GM18498 (cell line): ENCODE measurements around the gene KRT13.

Experiments used
- ATAC-seq: cut with Tn5 transposase; IDR thresholded peaks from one replicate; pipeline ENCODE4 v1.9.1; 2021; ENCODE audit warnings: mild to moderate bottlenecking, moderate library complexity; ENCODE audit not compliant: unreplicated experiment

Gene KRT13

DNA sequence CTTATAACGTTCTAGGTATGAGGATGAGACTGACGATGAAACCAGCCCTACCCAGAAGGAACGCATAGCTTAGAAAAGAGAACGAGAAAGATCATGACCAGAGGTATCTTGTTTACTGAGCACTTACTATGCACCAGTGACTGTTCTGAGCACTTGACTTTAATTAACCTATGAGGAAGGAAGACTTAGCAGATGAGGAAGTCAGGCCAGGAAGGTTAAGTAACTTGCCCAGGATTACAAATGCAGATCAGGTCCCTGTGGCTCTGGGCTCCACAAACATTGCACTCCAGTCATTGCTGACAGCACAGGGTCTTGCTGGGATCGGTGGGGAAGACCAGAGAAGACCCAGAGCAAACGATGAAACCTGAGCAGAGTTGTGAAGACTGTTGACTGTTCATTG lies 7.1 kb downstream of the KRT13 start:
- ATAC-seq: no peak

DNA sequence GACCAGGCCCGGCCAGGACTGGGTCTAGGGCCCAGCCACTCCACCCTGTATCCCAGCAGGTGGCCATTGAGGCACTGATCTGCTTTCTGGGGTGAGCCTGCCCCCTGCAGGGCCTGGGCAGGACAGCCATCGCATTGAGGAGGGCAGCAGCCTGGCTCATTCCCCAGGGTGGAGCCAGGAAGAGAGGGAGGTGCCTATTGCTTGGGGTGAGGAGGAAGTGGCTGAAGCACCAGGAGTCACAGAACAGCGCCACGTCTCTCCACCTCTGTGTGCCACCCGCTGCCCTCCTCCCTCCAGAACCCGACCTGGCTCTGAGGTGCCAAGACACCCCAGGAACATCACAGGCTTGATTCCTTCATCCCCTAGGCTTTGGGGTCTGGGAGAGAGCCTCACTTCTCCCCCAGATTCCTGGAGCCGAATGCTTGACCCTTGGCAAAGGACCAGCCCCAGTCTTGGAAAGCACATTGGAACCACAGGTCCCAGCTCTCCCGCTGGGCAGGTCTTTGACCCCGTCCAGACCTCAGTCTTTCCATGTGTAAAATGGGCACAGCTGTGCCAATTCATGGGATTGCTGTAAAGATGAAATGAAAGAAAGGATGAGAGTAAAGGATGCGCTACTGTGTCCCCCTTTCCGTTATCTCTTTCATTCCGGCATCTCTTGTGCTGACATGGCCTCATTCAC lies 8.5 kb downstream of the KRT13 start:
- ATAC-seq: no peak

DNA sequence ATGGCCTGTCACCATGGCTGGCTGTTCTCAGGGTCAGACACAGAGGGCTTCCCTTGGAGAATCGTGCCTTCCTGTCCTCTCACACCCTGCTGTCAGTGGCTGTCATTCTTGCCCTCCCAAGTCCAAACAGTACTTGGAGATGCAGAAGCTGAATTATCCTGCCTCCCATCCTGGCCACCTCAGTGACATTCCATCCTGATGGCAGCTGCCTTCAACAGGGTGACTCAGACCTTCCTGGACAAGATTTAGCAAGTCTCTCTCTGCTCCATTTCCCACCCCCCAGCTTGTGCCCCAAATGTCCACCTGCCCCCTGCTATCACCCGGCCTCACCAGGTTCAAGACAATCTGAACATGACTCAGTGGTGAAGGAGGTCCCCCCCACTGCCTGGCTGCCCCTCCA lies 10.9 kb downstream of the KRT13 start:
- no peak for ATAC-seq

DNA sequence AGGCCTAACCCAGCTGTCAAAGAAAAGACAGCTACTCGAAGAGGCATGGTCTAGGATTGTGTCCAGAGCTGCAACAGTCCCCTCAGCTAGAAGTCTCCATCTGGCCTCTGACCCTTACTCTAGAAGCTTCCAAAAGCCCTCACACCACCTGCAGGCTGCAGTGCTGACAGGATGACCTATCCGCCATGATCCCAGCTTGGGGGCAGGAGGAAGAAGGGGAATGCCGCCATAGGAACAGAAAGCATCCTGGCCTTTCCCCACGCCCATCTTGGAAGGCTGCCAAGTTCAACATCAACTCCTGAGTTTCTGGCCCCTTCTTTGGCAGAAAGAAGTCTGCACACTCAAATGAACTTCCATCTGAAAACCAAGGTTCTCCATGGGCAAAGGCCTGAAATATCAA lies 12.6 kb downstream of the KRT13 start:
- no peak for ATAC-seq

DNA sequence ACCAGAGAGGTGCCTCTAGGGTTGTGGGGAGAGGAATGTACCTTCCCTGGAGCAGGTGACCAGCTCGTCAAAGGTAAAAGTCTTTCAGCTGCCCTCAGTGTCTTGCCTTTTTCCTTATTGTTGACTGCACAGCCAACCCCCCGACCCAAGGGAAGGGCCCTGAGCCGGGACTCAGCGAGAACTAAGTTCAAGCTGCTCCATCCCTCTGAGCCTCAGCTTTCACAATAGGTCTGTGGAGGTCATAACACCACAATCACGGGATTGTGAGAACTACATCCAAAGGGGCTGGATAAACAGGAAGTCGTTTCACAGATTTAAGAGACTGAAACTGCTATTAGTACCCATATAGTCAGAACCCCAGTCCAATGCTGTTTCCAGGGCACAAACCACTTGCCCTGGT lies 13.1 kb downstream of the KRT13 start:
- no peak for ATAC-seq

DNA sequence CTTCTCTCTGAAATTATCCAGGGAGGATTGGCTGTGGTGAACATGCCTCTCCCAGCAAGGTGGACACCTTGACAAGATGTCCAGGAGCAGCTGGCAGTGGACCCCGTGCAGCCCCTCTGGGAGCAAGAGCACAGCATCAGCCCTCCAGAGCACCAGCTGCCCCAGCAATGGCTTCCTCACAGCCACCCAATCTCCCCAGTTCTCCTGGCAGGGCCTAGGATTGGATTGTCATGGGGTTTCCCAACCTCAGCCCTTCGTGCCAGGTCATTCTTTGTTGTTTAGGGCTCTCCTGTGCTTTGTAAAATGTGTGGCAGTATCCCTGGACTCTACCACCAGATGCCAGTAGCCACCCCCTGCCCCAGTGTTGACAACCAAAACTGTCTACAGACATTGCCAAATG lies 13.9 kb downstream of the KRT13 start:
- no peak for ATAC-seq

DNA sequence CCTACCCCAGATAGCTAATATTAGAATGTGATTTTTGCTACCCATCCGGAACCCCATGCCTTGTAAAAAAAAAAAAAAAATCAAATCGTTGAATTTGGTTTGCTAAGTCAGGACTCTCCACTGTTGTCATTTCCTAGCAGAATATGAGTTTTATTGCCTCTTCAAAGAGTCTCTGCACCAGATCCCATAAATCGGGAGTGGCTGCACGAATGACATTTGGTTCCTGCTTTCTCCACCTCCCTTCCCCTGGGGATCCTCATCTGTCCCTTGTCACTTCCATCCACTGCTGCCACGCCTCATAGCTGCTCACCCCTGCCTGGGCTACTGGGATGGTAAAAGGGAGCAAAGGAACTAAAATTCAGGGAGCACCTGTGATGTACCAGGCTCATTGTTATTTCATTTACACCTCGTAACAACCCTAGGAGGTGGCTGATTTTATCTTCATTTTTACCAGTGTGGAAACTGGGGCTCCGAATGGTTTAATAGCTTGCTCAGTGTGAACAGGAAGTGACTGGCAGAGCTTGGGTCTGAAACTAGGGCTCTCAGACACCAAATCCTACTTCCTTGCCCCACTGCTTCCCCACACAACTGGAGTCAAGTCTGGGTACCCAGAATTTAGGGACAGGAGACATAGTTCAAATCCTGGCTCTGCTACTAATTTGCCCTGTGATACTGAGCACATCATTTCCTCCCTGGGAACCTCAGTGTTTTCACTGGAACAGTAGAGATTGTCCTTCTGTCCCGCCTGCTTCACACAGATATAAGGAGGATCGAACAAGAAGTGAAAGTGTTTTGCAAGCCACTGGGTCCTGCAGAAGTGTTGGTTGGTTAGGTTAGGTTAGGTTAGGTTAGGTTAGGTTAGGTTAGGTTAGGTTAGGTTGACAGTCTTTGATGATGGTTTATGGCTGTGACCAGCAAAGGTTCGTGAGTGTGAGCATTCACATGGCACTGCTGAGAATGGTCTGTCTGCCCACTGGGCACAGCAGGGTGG lies 15.1 kb downstream of the KRT13 start:
- ATAC-seq: no peak

DNA sequence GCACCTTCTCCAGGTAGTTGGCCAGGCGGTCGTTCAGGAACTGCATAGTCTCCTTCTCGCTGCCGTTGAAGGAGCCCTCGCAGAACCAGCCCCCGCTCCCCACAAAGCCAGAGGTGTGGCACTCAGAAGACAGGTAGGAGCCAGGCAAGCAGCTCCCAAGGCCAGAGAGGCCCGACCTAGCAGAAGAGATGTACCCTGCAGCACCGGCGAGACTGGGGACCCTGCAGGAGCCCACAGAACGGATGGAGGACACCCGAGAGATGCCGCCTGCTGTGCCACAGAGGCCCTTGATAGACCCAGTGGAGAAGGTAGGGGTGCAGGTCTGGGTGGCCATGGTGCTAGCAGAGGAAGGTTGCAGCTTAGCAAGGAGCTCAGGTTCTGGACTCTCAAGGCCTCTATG lies 15.9 kb downstream of the KRT13 start, which contains the start of gene KRT36:
TSS of gene KRT36 (minus strand) at position 380 of the 400 bp plus-strand sequence. CDS start at position 334, 46 bp downstream.
- ATAC-seq: no peak

DNA sequence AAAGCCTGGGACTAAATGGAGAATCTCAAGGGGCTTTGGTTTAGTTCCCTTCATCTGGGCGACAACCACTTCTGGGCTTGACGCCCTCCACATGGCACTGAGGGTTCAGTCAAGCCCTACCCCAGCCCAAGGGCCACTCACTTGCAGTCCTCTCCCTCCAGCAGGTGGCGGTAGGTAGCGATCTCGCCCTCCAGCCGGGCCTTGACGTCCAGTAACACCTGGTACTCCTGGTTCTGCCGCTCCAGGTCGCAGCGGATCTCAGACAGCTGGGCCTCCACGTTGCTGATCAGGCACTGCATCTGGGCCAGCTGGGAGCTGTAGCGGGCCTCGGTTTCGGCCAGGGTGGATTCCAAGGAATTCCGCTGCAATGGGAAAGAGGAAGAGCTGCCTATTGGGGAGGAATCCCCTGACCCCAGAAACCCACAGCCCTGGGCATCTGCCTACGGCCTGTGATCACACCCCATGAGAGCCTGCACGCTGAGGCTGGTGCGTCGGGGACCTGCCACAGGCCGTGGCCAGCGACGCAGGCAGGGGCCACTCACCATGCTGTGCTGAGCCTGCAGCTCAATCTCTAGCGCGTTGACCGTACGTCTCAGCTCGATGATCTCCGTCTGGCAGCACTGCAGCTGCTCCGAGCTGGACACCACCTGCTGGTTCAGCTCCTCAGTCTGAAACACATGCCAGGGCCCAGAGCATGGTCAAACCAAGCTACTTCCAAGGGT lies 18.4 kb downstream of the KRT13 start:
- no peak for ATAC-seq

DNA sequence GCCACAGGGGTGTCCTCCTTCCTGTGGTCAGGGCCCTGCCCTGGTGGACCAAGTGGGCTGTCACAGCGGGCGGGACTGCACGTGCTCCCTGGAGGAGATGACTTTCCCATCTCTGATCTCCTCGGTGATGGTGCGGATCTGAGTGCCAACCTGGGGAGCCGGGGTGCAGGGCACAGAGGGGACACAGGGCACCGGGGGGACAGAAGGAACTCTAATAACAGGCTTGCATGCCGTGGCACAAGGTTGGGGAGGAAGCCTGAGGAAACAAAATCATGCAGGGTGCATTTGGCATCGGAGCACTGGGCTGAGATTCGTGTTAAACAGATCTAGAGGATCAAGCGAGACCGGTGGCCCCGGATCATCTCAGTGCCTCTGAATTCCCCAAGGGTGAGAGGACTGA lies 19.1 kb downstream of the KRT13 start:
- ATAC-seq: no peak

DNA sequence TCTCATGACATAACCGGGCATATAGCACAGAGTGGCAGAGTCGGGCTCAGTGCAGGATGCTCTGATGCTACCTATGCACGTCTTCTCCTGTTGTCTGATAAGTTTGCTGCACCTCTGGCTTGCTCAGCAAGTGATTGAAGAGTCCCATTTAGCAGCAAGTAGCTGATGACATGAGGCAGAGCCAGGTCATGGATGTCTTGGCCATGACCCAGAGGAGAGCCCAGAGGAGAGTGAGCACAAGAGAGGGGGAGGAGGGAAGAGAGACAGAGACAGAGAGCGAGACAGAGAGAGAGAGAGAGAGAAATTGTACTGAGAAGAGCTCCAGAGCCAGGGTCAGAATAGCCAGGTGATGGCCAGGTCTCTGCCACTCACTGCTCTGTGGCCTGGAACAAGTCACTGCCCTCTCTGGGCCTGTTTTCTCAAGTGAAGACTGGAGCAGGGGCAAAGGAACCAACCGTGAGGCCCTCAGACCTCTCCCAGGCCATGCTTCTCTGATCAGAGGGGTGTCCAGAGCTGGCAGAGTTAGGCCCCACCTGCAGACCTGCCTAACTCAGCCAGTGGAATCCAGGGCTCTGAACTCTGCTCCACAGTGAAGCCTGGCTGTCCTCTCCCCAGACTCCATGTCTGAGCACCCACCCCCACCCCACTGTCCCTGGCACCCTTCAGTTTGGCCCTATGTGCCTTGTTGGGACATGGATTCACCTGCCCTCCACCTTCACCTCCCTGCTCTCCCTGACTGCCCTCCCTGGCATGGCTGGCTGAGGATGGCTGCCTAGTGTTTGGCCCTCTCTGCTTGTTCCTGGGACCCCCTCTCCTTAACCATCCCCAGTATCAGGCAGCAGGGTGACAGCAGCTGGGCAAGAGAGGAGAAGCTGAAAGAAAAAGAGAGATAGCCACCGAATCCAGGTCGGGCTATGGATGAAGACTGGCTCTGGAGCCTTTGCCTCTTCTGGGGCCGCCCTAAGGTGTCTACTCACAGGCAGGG lies 20.2 kb downstream of the KRT13 start:
- ATAC-seq: no peak

DNA sequence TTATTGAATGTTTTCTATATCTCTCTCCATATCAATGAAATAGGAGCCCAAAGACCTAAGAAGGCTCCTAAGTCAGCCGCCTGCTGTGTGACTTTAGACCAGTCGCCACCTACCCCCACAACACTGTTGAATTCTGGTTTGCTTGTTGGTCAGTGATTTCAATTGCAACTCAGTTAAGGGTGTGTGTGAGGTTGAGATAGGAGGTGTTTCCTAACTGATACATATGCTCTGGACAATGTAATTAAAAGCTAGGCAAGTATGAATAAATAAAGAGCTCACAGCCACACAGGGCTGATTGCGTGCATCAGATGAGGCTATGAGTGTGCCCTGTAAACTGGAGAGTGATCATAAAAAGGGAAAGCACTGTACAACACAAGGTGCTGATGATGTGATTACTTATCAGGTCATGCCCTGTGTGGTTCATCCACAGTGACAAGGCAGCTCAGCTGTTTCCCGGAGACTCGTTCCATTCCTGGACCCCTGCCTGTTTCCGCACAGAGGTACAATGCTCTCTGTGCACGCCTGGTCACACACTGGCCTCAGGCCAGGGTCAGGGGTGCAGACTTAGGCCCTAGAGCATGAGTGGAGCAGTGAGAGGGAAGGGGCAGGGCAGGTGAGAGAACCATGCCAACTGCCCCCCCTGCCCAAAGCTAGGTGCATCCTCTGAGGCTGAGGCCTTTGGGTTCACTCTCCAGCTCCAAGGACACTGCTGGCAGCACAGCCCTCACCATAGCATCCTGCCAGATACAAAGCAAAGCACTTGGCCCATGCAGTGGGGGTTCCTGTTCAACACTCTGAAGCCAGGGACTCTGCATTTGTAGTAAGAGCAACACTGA lies 21.2 kb downstream of the KRT13 start:
- no peak for ATAC-seq

DNA sequence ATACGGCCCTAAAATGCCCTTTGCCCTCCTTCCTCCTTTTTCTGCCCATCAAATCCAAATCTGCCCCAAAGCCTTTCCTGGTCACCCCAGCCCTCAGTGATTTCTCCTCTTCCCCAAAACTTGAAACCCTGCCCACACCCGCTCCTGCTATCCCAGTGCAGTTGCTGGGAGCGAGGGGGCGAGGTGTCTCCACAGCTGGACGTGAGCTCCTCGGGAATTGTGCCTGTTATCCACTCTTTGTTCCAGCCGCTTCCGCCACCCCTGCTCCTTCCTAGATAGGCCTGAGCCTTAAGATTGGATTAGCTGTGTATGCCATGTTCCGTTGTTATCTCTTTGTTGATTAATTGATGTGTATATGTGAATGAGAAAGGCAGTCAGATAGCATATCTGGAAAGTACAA lies 21.9 kb downstream of the KRT13 start:
- no peak for ATAC-seq

DNA sequence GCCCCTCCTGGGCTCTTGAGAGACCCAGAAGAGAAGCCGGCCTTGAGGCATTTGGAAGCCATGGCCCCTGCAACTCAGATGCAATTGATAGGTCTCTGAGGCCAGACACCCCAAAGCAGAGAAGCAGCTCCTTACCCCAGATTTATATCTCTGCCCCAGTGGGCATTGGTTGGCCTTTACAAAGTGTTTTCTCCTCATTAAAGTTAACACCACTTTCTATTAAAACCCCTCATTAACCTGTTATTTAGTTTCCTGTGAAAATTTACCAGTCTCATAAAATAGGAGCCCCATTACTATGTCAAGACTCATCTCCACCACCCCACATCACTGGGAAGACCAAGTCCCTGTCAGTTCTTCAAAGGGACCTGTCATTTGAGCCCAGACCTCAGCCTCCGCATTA lies 24.4 kb downstream of the KRT13 start, which contains the start of gene KRT35:
TSS of gene KRT35 (minus strand) at position 116 of the 400 bp plus-strand sequence. CDS start at position 62, 54 bp downstream.
- ATAC-seq: no peak

DNA sequence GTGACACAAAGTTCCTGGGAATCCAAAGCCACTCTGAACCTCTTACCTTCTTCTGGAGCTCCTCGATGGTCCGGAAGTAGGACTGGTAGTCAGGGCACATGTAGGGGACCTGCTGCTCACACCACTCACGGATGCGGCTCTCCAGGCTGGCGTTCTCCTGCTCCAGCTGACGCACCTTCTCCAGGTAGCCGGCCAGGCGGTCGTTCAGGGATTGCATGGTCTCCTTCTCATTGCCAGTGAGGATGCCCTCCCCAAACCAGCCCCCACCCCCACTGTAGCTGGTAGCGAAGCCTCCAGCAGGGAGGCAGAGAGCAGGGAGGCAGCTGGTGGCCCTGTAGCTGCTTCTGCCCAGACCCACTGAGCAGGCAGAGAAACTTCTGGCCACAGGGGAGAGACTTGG lies 24.8 kb downstream of the KRT13 start:
- ATAC-seq: no peak

DNA sequence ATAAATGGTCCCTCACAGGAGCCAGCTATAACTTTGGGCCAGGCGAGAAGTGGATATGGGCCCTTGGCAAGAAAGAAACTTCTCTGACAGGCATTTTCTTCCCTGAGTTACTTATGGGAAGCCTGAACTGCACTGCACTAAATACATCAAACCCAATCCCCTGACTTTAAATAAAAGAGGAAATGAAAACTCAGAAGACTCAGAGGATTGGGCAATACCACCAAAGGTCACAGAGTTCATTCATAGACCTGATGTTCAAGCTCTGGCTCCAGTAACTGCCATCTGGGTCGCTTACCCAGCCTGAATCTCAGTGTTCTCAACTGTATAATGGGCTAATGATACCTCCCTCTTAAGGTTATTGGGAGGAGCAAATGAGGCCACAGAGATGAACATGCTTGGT lies 25.3 kb downstream of the KRT13 start:
- no peak for ATAC-seq

DNA sequence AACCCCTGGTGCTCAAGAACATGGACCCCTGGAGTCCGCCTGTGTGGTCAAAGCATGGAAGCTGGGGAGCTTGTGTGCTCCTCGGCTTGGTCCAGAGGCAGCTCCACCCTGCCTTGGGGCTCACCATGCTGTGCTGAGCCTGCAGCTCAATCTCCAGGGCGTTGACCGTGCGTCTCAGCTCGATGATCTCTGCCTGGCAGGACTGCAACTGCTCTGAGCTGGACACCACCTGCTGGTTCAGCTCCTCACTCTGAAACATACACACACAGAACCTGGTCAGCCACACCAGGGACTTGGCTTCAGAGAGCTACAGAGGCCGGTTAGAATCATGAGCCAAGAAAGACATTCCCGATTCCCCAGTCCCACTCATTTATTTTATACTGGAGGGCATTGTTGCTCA lies 27.2 kb downstream of the KRT13 start:
- ATAC-seq: no peak

DNA sequence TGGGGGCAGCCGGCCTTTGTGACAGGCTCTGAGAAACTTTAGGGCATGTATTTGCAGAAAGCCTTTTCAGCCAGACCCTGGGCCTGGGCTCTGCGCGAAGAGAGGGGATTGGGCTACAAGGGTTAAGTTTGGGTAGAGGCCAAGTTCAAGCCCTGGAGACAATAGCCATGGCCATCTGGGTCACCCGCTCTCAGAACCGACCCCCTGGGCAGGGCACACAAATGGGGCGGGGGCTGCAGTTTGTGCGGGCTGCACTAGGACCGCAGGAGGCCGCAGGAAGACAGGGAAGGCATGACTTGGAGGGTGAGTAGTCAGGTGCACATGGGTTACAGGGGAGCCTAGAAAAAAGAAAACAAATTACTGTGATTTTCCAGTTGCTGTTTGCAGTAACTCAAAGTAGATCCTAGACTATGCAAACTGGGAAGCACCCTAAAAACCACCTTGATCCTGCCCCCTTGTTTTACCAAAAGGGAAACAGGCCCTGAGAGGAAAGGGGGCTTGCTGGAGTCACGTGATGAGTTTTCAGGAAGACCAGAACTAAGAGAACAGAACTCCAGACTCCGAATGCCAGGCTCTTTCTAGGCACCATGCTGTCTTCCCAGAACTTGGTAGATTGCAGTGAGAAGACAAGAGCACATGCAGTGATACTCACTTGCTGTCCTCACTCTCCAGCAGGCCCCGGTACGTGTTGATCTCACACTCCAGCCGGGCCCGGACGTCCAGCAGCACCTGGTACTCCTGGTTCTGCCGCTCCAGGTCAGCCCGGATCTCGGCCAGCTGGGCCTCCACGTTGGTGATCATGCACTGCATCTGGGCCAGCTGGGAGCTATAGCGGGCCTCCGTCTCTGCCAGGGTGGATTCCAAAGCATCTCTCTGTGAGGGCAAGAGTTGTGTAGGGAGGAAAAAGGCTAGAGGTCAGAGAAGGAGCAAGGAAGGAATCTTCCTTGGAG lies 28.3 kb downstream of the KRT13 start:
- ATAC-seq: no peak
